ENCODE results near the gene TAPBPL. TPM values are rescaled to one million over a fixed set of nuclear protein-coding genes. Genes with fewer than 3 reads are reported as not detected.

The TAPBPL gene
- total and polyA plus RNA-seq, 2 of the 13 experiments (the other 11 are each of a cell fraction or from before 2014, with no cell fraction given): 10.0 to 14.5 TPM

DNA sequence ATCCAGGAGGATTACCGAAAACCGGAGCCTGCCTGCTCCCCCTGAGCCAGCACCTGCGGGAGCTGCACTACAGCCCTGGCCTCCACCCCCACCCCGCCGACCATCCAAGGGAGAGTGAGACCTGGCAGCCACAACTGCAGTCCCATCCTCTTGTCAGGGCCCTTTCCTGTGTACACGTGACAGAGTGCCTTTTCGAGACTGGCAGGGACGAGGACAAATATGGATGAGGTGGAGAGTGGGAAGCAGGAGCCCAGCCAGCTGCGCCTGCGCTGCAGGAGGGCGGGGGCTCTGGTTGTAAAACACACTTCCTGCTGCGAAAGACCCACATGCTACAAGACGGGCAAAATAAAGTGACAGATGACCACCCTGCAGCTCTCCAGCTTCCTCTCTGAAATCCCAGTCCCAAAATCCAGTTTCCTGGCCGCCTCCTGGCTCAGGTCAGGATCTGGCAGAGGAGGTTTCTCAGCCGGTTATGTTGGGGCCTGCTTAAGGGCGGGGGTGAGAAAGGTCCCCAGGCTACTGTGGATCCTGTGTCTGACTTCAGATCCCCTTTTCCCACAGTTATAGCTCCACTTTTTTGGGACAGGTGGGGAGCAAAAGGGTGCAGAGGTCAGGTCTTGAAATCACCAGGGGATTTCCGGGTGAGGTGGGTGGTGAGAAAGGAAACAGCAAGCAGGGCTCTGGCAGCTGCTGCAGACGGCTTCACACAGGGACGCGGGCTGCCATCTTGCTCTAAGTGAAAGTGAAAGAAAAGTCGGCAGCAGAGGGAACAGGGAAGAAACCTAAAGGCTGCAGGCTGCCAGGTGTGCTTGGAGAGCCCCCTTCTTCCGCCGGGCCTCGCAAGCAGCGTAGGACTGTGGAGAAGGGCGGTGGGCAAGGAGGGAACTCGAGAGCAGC is at the start of gene TAPBPL (continued):
- TF ChIP-seq, protein P1, sequence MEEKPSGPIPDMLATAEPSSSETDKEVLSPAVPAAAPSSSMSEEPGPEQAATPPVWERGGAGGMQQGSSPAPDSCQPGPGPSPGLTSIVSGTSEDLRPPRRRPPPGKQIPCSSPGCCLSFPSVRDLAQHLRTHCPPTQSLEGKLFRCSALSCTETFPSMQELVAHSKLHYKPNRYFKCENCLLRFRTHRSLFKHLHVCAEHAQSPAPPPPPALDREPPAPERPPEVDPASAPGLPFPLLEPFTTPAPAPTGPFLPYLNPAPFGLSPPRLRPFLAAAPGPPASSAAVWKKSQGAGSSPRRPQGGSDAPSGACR (CRISPR knock-in tag; IDR thresholded peaks at IDR 0.05): no peak
- no peak for TF ChIP-seq ZBTB1 (CRISPR knock-in tag; IDR thresholded peaks at IDR 0.05; ENCODE audit: borderline replicate concordance)
- TF ChIP-seq, protein P2, sequence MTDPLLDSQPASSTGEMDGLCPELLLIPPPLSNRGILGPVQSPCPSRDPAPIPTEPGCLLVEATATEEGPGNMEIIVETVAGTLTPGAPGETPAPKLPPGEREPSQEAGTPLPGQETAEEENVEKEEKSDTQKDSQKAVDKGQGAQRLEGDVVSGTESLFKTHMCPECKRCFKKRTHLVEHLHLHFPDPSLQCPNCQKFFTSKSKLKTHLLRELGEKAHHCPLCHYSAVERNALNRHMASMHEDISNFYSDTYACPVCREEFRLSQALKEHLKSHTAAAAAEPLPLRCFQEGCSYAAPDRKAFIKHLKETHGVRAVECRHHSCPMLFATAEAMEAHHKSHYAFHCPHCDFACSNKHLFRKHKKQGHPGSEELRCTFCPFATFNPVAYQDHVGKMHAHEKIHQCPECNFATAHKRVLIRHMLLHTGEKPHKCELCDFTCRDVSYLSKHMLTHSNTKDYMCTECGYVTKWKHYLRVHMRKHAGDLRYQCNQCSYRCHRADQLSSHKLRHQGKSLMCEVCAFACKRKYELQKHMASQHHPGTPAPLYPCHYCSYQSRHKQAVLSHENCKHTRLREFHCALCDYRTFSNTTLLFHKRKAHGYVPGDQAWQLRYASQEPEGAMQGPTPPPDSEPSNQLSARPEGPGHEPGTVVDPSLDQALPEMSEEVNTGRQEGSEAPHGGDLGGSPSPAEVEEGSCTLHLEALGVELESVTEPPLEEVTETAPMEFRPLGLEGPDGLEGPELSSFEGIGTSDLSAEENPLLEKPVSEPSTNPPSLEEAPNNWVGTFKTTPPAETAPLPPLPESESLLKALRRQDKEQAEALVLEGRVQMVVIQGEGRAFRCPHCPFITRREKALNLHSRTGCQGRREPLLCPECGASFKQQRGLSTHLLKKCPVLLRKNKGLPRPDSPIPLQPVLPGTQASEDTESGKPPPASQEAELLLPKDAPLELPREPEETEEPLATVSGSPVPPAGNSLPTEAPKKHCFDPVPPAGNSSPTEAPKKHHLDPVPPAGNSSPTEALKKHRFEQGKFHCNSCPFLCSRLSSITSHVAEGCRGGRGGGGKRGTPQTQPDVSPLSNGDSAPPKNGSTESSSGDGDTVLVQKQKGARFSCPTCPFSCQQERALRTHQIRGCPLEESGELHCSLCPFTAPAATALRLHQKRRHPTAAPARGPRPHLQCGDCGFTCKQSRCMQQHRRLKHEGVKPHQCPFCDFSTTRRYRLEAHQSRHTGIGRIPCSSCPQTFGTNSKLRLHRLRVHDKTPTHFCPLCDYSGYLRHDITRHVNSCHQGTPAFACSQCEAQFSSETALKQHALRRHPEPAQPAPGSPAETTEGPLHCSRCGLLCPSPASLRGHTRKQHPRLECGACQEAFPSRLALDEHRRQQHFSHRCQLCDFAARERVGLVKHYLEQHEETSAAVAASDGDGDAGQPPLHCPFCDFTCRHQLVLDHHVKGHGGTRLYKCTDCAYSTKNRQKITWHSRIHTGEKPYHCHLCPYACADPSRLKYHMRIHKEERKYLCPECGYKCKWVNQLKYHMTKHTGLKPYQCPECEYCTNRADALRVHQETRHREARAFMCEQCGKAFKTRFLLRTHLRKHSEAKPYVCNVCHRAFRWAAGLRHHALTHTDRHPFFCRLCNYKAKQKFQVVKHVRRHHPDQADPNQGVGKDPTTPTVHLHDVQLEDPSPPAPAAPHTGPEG (CRISPR knock-in tag; IDR thresholded peaks at IDR 0.05): no peak
- TF ChIP-seq FOSL2 (CRISPR knock-in tag; IDR thresholded peaks at IDR 0.05): 0 out of 2 replicates have a peak, but pooled peaks have one; percentile 23
- no peak for TF ChIP-seq TBL1XR1 (IDR thresholded peaks at IDR 0.05; ENCODE audit: borderline replicate concordance, low read length, partially characterized antibody)
- peak; percentile 64; the same call in 1 of the 2 replicates for TF ChIP-seq ZNF775 (CRISPR knock-in tag; IDR thresholded peaks at IDR 0.05; ENCODE audit: borderline replicate concordance)
- no peak for TF ChIP-seq NONO (IDR thresholded peaks at IDR 0.05)
- TF ChIP-seq NONO (CRISPR knock-in tag; conservative IDR thresholded peaks at IDR 0.05): peak; percentile 59
- TF ChIP-seq ZFP82 (CRISPR knock-in tag; IDR thresholded peaks at IDR 0.05; ENCODE audit: borderline replicate concordance): peak; percentile 39; the same call in 1 of the 2 replicates
- TF ChIP-seq, protein P3, sequence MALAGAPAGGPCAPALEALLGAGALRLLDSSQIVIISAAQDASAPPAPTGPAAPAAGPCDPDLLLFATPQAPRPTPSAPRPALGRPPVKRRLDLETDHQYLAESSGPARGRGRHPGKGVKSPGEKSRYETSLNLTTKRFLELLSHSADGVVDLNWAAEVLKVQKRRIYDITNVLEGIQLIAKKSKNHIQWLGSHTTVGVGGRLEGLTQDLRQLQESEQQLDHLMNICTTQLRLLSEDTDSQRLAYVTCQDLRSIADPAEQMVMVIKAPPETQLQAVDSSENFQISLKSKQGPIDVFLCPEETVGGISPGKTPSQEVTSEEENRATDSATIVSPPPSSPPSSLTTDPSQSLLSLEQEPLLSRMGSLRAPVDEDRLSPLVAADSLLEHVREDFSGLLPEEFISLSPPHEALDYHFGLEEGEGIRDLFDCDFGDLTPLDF (CRISPR knock-in tag; IDR thresholded peaks at IDR 0.05): no peak
- TF ChIP-seq SALL2 (CRISPR knock-in tag; IDR thresholded peaks at IDR 0.05): no peak; the same call in none of the 2 replicates
- TF ChIP-seq NFKB2 (CRISPR knock-in tag; IDR thresholded peaks at IDR 0.05; ENCODE audit: borderline replicate concordance): peak; percentile 61; the same call in 1 of the 2 replicates
- TF ChIP-seq SMARCE1 (IDR thresholded peaks at IDR 0.05; ENCODE audit: borderline replicate concordance): no peak
- peak; percentile 75; the same call in 1 of the 2 replicates for TF ChIP-seq ZNF598 (CRISPR knock-in tag; IDR thresholded peaks at IDR 0.05; ENCODE audit: borderline replicate concordance)
- 0 out of 2 replicates have a peak, but pooled peaks have one; percentile 59 for TF ChIP-seq ZNF138 (CRISPR knock-in tag; IDR thresholded peaks at IDR 0.05; ENCODE audit: low read depth)
- TF ChIP-seq ZMAT3 (CRISPR knock-in tag; conservative IDR thresholded peaks at IDR 0.05): no peak
- peak; percentile 21; the same call in 1 of the 2 replicates for TF ChIP-seq NPAS2 (CRISPR knock-in tag; IDR thresholded peaks at IDR 0.05; ENCODE audit: borderline replicate concordance)
- peak; percentile 66; the same call in 1 of the 2 replicates for TF ChIP-seq ZNF430 (CRISPR knock-in tag; IDR thresholded peaks at IDR 0.05)
- TF ChIP-seq, protein P4, sequence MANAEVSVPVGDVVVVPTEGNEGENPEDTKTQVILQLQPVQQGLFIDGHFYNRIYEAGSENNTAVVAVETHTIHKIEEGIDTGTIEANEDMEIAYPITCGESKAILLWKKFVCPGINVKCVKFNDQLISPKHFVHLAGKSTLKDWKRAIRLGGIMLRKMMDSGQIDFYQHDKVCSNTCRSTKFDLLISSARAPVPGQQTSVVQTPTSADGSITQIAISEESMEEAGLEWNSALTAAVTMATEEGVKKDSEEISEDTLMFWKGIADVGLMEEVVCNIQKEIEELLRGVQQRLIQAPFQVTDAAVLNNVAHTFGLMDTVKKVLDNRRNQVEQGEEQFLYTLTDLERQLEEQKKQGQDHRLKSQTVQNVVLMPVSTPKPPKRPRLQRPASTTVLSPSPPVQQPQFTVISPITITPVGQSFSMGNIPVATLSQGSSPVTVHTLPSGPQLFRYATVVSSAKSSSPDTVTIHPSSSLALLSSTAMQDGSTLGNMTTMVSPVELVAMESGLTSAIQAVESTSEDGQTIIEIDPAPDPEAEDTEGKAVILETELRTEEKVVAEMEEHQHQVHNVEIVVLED (CRISPR knock-in tag; IDR thresholded peaks at IDR 0.05; ENCODE audit: borderline replicate concordance): peak; percentile 42; the same call in 1 of the 2 replicates

Data from HepG2 (cell line).